HG02885 (cell line): ENCODE data around the gene RAI14.
"Not testable (repeated sequence)": the region's sequence is repeated elsewhere in the genome, so short reads cannot be mapped to it uniquely, and the experiment has no call there.

ENCODE experiments used
- ATAC-seq: cut with Tn5 transposase; IDR thresholded peaks from one replicate; pipeline ENCODE4 v1.9.1; 2021; ENCODE audit warnings: mild to moderate bottlenecking; ENCODE audit not compliant: unreplicated experiment, poor library complexity

RAI14 gene

DNA sequence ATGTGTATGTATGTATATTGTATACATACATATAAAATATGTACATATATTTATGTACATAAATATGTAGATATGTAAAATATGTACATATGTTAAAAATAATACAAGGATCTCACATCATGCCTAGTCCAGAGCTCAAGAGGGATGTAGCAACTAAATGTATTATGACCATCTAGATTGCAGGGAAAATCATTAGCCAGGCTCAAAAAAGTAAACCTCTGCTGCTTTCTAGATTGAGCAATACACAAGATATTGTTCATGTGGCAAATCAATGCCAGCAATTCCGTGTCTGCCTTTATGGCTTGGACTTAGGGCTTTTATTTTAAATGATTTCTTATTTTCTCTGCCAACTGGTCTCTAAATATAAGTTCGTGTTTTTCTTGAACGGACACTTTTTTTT is 65.2 kb downstream of the RAI14 start:
- no peak for ATAC-seq

DNA sequence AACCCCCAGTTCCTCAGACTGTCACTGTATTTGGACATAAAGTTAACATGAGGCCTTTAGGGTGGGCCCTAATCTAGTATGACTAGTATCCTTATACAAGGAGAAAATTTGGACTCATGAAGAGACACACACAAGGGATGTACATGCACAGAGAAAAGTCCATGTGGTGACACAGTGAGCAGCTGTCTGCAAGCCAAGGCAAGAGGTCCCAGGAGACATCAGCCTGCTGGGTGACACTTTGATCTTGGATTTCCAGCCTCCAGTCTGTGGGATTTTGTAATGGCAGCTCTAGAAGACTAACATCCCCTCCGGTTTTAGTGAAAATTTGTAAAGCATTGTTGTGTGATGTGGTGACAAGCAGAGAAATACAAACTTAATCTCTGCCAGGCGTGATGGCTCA is 66.1 kb downstream of the RAI14 start:
- ATAC-seq = no peak

DNA sequence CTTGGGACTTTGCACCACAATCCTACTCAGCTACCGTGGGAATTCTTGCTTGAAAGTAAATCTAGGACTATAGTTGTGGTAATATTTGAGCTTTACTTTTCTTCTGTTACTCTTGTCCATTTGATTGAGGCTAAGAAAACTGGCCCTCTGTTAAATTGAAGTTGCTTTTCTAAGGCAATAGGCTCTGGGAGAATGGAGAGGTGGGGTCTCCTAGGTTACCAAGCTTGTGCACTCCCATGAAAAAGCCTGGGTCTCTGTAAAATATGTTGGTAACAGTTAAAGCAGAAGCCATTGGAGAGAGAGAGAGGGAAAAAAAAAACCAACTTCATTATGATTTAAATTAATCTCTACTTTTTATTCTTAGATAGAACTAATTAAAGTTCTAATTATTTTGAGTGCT is 68.6 kb downstream of the RAI14 start:
- no peak for ATAC-seq

DNA sequence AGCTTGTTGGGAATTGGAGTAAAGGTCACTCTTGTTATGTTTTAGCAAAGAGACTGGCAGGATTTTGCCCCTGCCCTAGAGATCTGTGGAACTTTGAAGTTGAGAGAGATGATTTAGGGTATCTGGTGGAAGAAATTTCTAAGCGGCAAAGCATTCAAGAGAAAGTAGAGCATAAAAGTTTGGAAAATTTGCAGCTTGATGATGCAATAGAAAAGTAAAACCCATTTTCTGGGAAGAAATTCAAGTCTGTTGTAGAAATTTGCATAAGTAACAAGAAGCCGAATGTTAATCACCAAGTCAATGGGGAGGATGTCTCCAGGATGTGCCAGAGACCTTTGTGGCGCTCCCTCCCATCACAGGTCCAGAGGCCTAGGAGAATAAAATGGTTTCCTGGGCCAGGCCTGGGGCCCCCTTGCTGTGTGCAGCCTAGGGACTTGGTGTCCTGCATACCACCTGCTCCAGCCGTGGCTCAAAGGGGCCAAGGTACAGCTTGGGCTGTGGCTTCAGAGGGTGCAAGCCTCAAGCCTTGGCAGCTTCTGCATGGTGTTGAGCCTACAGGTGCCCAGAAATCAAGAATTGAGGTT is 71.1 kb downstream of the RAI14 start:
- ATAC-seq = not testable (repeated sequence)

DNA sequence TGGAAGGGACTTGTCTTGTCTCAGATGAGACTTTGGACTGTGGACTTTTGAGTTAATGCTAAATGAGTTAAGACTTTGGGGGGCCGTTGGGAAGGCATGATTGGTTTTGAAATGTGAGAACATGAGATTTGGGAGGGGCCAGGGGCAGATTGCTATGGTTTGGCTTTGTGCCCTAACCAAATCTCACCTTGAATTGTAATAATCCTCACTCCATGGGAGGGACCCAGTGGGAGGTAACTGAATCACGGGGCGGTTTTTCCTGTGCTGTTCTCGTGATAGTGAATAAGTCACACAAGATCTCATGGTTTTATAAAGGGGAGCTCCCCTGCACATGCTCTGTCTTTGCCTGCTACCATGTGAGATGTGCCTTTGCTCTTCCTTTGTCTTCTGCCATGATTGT is 72.1 kb downstream of the RAI14 start:
- ATAC-seq = no peak

DNA sequence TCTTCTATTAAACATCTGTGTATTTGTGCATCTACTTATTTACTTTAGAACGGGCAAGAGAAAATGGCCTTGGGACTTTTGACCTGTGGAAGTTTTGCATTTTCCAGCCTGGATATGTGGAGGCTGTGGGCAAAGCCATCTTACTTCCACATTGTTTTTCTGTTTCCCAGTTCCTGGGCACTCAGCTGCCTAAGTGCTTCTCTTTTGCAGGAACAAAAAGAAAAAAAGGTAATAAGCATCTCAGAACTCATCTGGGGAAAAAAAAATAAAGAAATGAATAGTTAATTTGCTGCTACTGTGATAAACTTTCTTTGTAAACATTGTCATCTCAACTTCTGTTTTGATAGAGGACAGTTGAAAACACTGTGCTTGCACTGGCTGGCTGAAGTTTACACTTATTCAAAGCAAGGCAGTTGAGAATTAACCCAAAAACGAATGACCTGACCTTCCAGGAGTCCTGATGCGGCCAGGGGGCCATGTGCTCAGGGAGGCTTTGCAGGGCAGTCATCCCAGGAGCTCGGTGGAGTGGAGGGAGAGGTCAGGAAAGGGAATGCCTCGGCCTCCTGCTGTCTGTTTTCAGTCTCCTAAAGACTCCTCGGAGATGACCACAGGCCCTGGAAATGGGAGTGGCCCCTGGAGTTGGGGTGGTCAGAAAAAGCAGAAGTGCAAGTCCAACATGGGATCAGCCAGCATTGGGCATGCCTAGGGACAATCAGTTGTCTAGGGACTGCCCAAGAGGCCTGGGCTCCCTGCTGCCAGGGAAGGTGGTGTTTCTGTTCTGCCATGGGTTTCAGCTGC is 75.5 kb downstream of the RAI14 start:
- ATAC-seq = no peak

DNA sequence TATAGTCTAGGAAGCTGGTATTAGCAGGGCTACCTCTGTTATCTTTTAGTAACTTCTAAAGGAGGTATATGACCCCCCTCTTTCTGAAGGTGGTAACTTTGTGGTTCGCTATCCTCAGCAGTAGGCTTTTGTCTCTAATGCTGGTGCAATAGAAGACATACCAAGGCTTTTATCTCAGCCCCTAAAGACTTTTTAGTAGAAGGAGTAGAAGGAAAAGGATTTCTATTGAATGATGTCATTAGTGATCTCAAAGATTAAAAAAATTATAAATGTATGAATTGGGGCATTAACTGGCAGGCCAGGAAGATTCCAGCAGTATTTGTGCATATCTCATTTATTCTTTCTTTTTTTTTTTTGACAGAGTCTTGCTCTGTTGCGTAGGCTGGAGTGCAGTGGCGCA is 78.2 kb downstream of the RAI14 start:
- no peak for ATAC-seq

DNA sequence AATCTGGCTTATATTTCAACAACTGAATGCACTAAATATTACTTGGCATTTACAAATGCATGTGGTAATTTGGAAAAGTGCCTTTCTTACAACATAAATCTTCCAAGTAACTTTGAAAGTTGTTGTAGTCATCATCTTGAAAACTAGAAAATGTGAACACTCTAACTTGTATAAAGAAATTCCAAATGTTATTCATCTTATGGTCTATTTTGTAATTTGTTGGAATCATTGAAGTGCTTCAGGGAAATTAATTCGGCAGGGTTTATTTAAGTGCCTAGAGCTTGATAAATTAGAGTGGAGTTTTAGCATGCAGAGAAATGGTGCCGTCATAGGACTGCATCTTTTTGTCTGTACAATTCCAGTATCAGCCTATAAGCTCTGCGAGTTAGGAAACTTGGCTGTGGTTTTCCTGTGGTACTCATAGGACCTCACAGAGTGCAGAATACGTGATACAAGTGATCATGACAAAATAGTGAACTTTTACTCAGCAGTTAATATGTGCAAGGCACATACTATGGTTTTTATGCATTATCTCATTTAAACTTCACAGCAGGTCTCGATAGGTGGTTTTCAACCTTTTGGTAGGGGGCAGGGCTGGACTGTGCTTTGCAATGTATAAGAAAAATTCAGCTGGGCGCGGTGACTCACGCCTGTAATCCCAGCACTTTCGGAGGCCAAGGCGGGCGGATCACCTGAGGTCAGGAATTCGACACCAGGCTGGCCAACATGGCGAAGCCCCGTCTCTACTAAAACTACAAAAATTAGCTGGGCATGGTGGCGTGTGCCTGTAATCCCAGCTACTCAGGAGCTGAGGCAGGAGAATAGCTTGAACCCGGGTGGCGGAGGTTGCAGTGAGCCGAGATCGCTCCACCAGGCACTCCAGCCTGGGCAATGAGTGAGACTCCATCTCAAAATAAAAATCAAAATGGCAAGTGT is 79.6 kb downstream of the RAI14 start:
- ATAC-seq = no peak

DNA sequence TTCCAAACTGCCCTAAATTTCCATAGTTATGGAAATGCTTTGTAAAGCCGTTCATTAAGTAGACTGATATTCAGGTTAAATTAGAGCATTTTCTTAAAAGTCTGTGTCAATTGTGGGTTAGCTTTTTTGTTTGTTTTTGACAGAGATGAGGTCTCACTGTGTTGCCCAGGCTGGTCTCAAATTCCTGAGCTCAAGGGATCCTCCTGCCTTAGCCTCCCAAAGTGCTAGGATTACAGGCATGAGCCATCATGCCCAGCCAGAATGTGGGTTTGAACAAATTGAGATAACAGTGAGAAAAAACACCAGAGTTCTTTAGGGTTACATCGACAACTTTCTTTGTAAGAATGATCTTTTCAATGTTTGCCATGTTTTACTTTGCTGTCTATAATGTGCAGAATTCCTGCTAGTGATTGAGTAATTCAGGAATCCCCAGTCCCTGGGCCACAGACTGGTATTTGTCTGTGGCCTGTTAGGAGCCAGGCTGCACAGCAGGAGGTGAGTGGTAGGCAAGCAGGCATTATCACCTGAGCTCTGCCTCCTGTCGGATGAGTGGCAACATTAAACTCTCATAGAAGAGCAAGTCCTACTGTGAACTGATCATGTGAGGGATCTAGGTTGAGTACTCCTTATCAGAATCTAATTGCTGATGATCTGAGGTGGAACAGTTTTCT is 80.5 kb downstream of the RAI14 start:
- ATAC-seq = no peak

DNA sequence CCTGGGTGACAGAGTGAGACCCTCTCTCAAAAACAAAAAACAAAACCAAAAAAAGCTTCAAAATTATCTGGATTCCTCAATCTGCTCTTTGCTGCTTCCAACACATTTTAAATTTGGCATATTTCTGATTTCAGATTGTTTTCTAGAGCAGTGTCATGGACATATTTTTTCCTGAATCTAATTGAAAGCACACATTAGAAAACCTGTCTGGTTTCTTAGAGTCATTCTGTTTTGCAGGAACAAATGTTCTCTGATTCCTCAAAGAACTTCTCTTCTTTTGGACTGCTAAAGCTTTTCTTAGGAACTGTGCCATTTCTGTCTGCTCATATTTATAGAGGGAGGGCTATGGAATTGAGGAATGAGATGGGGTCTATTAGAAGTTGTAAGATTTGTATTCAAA is 81.6 kb downstream of the RAI14 start:
- ATAC-seq = no peak

DNA sequence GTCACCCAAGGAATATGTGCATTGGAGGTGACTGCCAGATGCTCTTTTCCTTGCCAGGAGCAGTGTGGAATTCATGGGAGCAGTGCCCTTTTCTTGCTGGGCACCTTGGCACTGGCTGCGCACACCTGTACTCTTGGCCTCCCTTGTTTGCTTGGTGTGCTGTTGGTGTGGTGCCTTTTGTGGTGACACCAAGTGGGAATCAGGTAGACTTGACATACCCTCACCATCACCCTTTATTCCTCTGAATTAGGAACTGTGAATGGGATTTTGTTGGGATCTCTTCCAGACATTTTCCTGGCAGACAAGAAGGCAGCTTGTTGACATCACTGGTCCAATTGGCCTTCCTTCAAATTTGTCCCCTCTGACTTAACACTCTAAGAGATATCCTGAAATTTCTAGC is 82.3 kb downstream of the RAI14 start:
- no peak for ATAC-seq

DNA sequence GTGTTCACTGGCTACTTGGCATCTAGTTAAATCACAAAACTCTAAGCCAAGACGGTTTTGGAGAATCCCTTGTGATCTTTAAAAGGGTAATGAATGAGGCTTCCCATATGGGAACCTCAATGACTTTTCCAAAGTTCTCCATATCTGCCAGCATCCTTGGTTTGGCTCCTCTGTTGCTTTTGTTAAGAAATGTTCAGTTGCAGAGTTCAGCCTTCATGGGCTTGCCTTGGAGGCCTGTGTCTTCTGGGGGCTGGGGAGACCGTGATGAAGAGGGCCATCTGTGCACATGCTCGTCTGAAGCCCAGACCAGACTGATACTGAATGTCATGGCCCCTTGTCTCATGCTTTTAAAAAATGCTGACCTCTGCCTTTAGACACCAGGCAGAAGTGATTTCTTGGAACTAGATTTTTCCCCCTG is 84.3 kb downstream of the RAI14 start:
- no peak for ATAC-seq

DNA sequence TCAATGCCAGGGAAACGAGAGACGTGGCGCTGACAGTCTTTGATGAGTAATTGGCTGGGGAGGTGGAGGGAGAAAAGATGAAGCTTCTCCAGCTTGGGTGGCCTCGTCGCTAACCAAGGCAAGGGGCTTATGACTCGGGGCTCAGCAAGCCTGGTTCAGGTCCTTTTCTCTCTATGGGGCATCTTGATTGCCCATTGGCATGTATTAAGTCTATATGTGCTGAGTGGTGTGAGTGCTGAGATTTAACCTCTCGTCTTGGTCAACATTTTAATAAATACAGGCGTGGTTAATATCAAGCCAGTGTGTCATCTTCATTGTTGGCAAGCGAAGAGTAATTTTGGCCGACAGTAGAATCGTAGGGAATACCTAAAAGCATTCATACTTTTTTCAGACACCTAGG is 85.9 kb downstream of the RAI14 start:
- ATAC-seq = no peak

DNA sequence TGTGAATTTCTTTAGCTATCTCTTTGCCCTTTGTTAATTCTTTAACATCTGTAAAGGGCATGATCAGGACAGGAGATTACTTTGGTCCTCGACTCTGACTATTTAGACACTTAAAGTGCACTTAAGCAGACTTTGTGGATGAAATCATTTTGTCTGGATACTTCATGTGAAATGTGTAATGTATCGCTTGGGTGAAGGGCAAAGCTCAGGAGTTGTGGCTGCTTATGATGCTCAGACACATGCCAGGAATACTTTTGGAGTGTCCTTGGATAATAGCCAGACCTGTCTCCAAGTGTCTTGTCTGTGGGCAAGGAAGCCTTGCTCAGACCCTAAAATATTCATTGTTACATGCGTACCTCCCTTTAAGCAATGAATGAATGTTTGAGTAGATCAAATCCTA is 87.8 kb downstream of the RAI14 start:
- no peak for ATAC-seq

DNA sequence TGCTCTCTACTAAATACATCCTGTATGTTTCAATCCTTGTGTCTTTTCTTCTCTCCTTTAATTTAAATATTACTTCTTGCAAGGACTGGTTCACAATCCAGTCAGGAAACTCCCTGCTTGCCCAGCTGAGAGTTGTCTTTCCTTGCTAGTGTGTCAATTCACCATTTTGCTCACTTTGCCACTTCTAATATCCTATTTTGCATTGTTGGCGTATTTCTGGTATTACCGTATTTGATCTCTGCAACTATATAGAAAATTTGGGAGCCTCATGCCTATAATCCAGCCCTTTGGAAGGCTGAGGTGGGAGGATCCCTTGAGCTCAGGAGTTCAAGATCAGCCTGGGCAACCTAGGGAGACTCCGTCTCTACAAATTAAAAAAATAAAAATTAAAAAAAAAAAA is 92.3 kb downstream of the RAI14 start:
- no peak for ATAC-seq

DNA sequence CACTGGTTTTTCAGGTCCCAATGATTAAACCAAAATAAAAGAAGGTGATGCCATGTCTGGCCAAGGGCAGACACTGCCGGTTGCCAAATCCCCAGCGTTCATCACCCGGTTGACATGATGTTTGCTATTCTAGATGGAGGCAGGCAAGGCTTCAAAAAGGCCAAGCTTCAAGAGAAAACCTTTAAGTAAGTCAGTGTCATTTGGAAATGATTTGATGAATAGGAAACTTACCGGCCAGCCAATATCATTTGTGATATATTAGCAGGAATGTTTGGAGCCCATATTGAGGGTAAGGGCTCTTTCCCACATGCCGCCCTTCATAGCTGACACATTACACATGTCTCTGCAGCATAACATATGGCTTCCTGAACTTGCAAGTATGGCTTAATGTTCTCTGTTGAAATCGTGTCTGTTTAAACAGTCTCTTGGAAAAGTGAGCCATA is 93.3 kb downstream of the RAI14 start:
- no peak for ATAC-seq

DNA sequence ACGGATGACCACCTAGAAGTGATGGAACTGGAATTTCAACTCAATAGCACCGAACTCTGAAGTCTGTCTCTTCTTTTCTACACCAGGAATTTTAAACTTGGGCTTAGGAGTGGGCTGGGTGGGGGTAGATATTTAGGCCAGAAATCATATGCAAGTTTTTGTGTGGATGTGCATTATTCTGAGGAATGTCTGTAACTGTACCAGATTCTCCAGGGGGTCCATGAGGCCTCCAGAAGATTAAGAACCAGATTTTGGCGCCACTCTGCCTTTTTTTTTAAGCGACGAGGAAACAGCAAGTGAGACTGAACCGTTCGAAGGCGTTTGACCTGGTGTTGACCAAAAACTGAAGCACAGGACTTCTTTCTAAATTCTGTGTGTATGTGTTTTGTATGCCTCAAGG is 94.1 kb downstream of the RAI14 start:
- no peak for ATAC-seq

DNA sequence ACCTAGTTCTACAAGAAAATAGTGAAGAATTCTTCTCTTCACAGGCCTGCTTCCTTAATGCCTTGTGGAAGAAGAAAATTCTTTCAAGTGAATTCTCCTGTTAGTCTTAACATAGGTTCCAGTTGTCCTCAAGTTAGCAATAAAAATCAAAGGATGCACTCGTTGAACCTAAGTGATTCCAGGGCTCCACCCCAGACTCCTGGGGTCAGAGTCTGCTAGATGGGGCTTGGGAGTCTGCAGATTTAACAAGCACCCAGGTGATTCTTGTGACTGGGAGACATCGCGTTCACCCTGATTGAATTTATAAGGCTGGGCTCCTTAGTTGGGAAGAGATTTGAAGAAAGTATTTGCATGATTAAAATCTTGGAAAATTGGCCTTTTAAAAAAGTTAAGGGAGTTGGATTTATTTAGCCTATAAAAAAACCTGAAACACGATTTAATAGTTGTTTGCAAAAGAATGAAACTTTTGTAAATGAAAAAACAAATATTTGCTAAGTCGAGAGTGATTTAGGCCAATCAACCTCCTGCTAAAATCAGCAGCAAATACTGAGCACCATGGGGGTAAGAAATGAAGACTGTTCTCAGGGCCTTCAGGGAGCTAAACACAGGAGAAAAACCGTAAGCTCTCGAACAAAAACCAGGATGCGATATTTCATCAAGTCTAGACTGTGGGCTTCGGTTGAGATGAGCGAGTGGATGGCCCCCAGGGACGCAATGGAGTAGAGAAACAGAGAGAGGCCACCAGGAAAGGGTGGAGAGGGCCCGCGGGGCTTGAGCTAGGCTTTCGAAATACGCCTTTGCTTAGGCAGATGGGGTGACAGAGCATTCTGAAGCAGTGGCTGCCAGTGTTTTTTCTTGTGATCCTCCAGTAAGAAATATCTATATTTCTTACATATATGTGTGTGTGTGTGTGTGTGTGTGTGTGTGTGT is 95.9 kb downstream of the RAI14 start:
- ATAC-seq = no peak

DNA sequence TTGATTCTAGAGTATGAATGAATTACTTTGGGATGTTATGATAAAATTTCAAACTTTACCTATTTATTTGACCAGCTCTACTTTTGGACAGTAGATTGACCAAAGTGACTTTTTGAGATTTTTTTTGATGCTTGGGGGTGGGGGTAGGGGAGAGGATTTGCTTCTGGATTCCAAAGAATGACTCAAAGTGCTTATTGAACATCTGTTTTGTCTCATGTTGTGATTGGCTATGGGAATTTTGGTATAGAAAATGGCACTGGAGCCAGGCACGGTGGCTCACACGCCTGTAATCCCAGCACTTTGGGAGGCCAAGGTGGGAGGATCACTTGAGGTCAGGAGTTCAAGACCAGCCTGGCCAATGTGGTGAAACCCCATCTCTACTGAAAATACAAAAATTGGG is 97.1 kb downstream of the RAI14 start:
- not testable (repeated sequence) for ATAC-seq

DNA sequence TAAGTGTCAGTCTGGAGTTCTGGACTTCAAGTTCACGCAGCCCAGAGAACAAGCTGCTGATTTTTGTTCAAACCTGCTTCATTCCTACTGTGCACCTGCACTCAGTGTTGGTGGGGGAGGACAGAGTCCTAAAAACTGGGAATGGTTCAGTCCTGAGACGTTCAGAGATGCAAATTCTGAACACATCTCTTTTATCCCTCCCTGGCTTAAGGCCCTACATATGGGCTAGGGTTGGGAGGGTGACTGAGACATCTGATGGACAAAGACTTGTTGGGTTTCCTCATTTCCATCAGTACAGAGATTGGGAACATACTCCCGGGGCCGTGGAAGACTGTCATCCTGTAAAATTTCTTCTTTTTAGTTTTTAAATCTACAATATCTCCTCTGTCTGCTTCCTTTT is 99.8 kb downstream of the RAI14 start:
- ATAC-seq = no peak
